NCI-H510A treated with DMSO at 0.1 percent for 48 hours (cell line): Measurements from ENCODE around the gene SLC22A23.
A peak's percentile ranks its signal among the peaks of the same experiment; 100 is the strongest.

Experiments used
- DNase-seq: peaks from one replicate; lab custom pipeline; 2025; lab: John Stamatoyannopoulos, UW

SLC22A23 gene

GRCh38 chr6:3421791-3422434 is 34.9 kb downstream of the SLC22A23 start:
- no peak for DNase-seq

- DNase-seq, result no peak
These were observed 35.7 kb downstream of the SLC22A23 start for GRCh38 chr6:3421143-3421542.

- no peak for DNase-seq
These were observed 37.1 kb downstream of the SLC22A23 start for GRCh38 chr6:3419624-3420272.

GRCh38 chr6:3418496-3419060 is 38.3 kb downstream of the SLC22A23 start:
- peak; percentile 11 for DNase-seq

- DNase-seq, result no peak
These were observed 39.4 kb downstream of the SLC22A23 start for GRCh38 chr6:3417473-3417872.

GRCh38 chr6:3415490-3415889 is 41.4 kb downstream of the SLC22A23 start:
- no peak for DNase-seq

- no peak for DNase-seq
These were observed 41.8 kb downstream of the SLC22A23 start for GRCh38 chr6:3415082-3415453.

GRCh38 chr6:3414327-3415081 is 42.3 kb downstream of the SLC22A23 start:
- peak; percentile 29 for DNase-seq

GRCh38 chr6:3413592-3413991 is 43.3 kb downstream of the SLC22A23 start:
- no peak for DNase-seq

GRCh38 chr6:3412779-3413500 is 43.9 kb downstream of the SLC22A23 start:
- DNase-seq, result peak; percentile 13

- no peak for DNase-seq
These were observed 44.7 kb downstream of the SLC22A23 start for GRCh38 chr6:3411967-3412778.

- peak; percentile 33 for DNase-seq
These were observed 46.2 kb downstream of the SLC22A23 start for GRCh38 chr6:3410385-3411360.

GRCh38 chr6:3409699-3410384 is 47.0 kb downstream of the SLC22A23 start:
- peak; percentile 57 for DNase-seq

GRCh38 chr6:3408665-3409064 is 48.2 kb downstream of the SLC22A23 start:
- no peak for DNase-seq

- no peak for DNase-seq
These were observed 49.0 kb downstream of the SLC22A23 start for GRCh38 chr6:3407840-3408239.

- no peak for DNase-seq
These were observed 49.7 kb downstream of the SLC22A23 start for GRCh38 chr6:3406891-3407809.

- DNase-seq, result no peak
These were observed 50.5 kb downstream of the SLC22A23 start for GRCh38 chr6:3406362-3406821.

GRCh38 chr6:3405679-3406078 is 51.2 kb downstream of the SLC22A23 start:
- DNase-seq, result no peak
